ENCODE data around the gene RNF34.
"Not testable (repeated sequence)": the region's sequence is repeated elsewhere in the genome, so short reads cannot be mapped to it uniquely, and the experiment has no call there.

RNF34 gene

DNA sequence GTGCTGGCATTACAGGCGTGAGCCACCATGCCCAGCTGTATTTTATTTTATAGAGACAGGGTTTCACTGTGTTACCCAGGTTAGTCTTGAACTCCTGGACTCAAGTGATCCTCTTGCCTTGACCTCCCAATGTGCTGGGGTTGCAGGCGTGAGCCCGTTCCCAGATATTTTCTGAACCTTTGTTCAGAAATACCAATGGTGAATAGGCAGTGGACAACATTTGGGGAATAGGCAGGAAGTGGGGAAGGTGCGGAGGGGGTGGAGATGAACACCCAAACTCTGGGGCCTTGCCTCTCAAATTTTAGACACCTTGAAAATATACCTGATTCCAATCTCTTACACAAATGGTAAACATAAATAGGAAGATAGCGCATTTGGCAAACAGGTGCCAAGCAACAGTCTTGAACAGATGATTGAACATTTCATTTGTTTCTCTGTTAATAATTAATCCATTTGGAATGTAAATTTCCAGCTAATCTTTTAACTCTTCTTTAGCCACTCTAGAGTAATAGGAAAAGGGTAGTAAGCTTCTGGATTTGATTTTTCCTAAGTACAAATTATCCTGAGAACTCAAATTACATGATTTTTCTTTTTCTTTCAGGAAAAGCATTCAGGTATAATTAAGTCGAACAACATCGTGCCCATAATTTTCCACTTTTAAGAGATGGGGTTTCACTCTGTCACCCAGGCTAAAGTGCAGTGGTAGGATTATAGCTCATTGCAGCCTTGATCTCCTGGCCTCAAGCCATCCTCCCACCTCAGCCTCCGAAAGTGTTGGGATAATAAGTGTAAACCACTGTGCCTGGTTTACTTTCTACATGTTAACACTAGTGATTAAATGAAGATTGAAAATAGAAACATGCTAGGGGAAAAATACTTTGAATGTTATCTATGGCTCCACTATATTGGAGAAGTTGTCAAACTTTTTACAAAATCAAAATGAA lies 22.9 kb upstream of the RNF34 start:
- no peak for TF ChIP-seq CTCF (IDR thresholded peaks at IDR 0.05)
- no peak for DNase-seq (ENCODE audit: low spot score)
- H3K27ac ChIP-seq: no peak overlapping the region
- H3K4me3 ChIP-seq: no peak overlapping the region

GRCh38 chr12:121378736-121379135 lies 21.2 kb upstream of the RNF34 start:
- Histone ChIP-seq H3K4me3 (no peak overlapping the region), H3K27ac (no peak overlapping the region)
- TF ChIP-seq CTCF (IDR thresholded peaks at IDR 0.05): no peak
- no peak for DNase-seq (ENCODE audit: low spot score)

GRCh38 chr12:121379945-121380344 lies 20.0 kb upstream of the RNF34 start:
- H3K27ac ChIP-seq: no peak overlapping the region
- H3K4me3 ChIP-seq: no peak overlapping the region
- DNase-seq (ENCODE audit: low spot score): no peak
- no peak for TF ChIP-seq CTCF (IDR thresholded peaks at IDR 0.05)

DNA sequence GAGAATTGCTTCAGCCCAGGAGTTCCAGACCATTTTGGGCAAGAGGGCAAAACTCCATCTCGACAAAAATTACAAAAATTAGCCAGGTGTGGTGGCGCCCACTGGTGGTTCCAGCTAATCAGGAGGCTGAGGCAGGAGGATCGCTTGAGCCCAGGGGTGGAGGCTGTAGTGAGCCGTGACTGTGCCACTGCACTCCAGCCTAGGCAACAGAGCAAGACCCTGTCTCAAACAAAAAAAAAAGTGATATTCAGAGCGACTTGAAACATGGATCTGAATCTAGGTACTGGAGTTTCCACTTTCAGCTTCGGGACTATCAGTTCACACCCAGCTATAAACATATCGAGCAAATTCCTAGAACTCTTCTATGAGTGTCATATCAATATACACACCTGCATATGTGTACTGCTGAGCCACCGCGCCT lies 16.3 kb upstream of the RNF34 start:
- Histone ChIP-seq H3K4me3 (no peak overlapping the region), H3K27ac (no peak overlapping the region)
- no peak for TF ChIP-seq CTCF (IDR thresholded peaks at IDR 0.05)
- no peak for DNase-seq (ENCODE audit: low spot score)

- not testable (repeated sequence) for H3K27ac ChIP-seq; DNase-seq (ENCODE audit: low spot score); H3K4me3 ChIP-seq
These were observed 15.0 kb upstream of the RNF34 start for GRCh38 chr12:121384891-121385290.

GRCh38 chr12:121388421-121388981 lies 11.4 kb upstream of the RNF34 start:
- no peak for DNase-seq (ENCODE audit: low spot score)
- H3K4me3 ChIP-seq: no peak overlapping the region
- H3K27ac ChIP-seq: no peak overlapping the region
- TF ChIP-seq CTCF (IDR thresholded peaks at IDR 0.05): no peak

- no peak for TF ChIP-seq CTCF (IDR thresholded peaks at IDR 0.05)
- DNase-seq (ENCODE audit: low spot score): no peak
- Histone ChIP-seq H3K4me3 (no peak overlapping the region), H3K27ac (no peak overlapping the region)
These were observed 9.1 kb upstream of the RNF34 start for GRCh38 chr12:121390856-121391255.

All from coronary artery (tissue), 2 donors.